Central memory CD4-positive, alpha-beta T cell (primary cell): ENCODE results near the gene RNF225.
"Not testable (repeated sequence)": the region's sequence is repeated elsewhere in the genome, so short reads cannot be mapped to it uniquely, and the experiment has no call there.

Source experiments
- DNase-seq: peaks from one replicate; pipeline ENCODE4 v3.0.0; 2022

The RNF225 gene

GRCh38 chr19:58387338-58388174 is 7.9 kb upstream of the RNF225 start:
- DNase-seq: no peak

- no peak for DNase-seq
Measured at GRCh38 chr19:58388175-58388526, 7.3 kb upstream of the RNF225 start.

GRCh38 chr19:58392945-58393724 is 2.3 kb upstream of the RNF225 start:
- no peak for DNase-seq

GRCh38 chr19:58393725-58394033 is 1.8 kb upstream of the RNF225 start:
- no peak for DNase-seq

- DNase-seq: no peak
Measured at GRCh38 chr19:58394821-58395219, 636 bp upstream of the RNF225 start.

- no peak for DNase-seq
Measured at GRCh38 chr19:58395979-58396627, 647 bp downstream of the RNF225 start.

GRCh38 chr19:58396691-58397532 is 1.5 kb downstream of the RNF225 start:
- no peak for DNase-seq

GRCh38 chr19:58397533-58398037 is 2.1 kb downstream of the RNF225 start:
- no peak for DNase-seq

- DNase-seq: no peak
Measured at GRCh38 chr19:58398087-58398486, 2.6 kb downstream of the RNF225 start.

- DNase-seq: no peak
Measured at GRCh38 chr19:58398545-58398944, 3.1 kb downstream of the RNF225 start.

GRCh38 chr19:58399903-58400302 is 4.4 kb downstream of the RNF225 start:
- DNase-seq: no peak

GRCh38 chr19:58400316-58400915 is 5.0 kb downstream of the RNF225 start:
- no peak for DNase-seq

GRCh38 chr19:58400916-58401839 is 5.7 kb downstream of the RNF225 start:
- peak; percentile 99 for DNase-seq

- DNase-seq: no peak
Measured at GRCh38 chr19:58401840-58402421, 6.5 kb downstream of the RNF225 start.

- not testable (repeated sequence) for DNase-seq
Measured at GRCh38 chr19:58403920-58404478, 8.5 kb downstream of the RNF225 start.

- no peak for DNase-seq
Measured at GRCh38 chr19:58406818-58407657, 11.6 kb downstream of the RNF225 start.

- no peak for DNase-seq
Measured at GRCh38 chr19:58407658-58408151, 12.2 kb downstream of the RNF225 start.

- DNase-seq: peak; percentile 93
Measured at GRCh38 chr19:58408152-58409009, 12.9 kb downstream of the RNF225 start, which contains the start of gene ZNF584. TSS of gene ZNF584 (plus strand) at chr19:58408649. CDS start at chr19:58409148, 499 bp downstream.
